ENCODE data around the gene PLEKHG4B. TPM values are rescaled to one million over a fixed set of nuclear protein-coding genes. Genes with fewer than 3 reads are reported as not detected.

The PLEKHG4B gene
- total and polyA plus RNA-seq, 2 of the 4 experiments (the other 2 are of a cell fraction) = 1.1 TPM

GRCh38 chr5:219991-220390 lies 128.0 kb downstream of the PLEKHG4B start:
- Histone ChIP-seq H2BK20ac (ENCODE audit: low read depth, low read length) (no peak overlapping the region), H3K9me1 (ENCODE audit: insufficient read depth, low read length) (peaks cover 15% of the 10 kb centered on the region), H3K4me3 (ENCODE audit: insufficient read depth, low read depth, low read length) (no peak overlapping the region), H4K8ac (ENCODE audit: low read depth in 2 of 2, low read length in 2 of 2) (no peak overlapping the region), H3K27me3 (ENCODE audit: control insufficient read depth, insufficient read depth, low read length) (no peaks in the 10 kb centered on the region), H4K5ac (ENCODE audit: low read depth, low read length) (no peak overlapping the region), H3K23ac (ENCODE audit: low read depth, low read length) (no peak overlapping the region), H3K14ac (replicated peaks; ENCODE audit: low read depth, low read length) (no peak overlapping the region), H2AFZ (replicated peaks; ENCODE audit: low read length, poor library complexity) (no peak overlapping the region), H3K9me3 (ENCODE audit: control insufficient read depth, insufficient read depth, low read length) (no peaks in the 10 kb centered on the region), H3K56ac (ENCODE audit: extremely low read depth, insufficient read depth, low read length) (no peak overlapping the region), H3K36me3 (ENCODE audit: control insufficient read depth, insufficient read depth, low read length) (peaks cover 10% of the 10 kb centered on the region), H2AK9ac (replicated peaks; ENCODE audit: low read depth, low read length, poor library complexity) (no peak overlapping the region), H4K20me1 (ENCODE audit: insufficient read depth, low read length) (peaks cover 56% of the 10 kb centered on the region), H2BK120ac (ENCODE audit: low read depth, low read length) (no peak overlapping the region), H2BK15ac (ENCODE audit: low read depth, low read length) (no peak overlapping the region), H3K4me1 (ENCODE audit: control insufficient read depth, insufficient read depth, low read length) (peaks cover 11% of the 10 kb centered on the region), H4K91ac (ENCODE audit: insufficient read depth, low read depth, low read length) (no peak overlapping the region), H3K9ac (ENCODE audit: low read depth, low read length) (peak overlapping the region; percentile 78; the same call in 1 of the 2 replicates), H3K4me2 (ENCODE audit: low read depth, low read length) (peak overlapping the region; percentile 65; the same call in 1 of the 2 replicates), H2BK5ac (ENCODE audit: low read depth, low read length, poor library complexity, severe bottlenecking) (no peak overlapping the region), H3K79me1 (ENCODE audit: low read depth in 1 of 2, low read length in 2 of 2) (peaks cover 23 to 52% of the 10 kb centered on the region in 2 experiments; a peak in 3 of 4 replicates), H2AK5ac (ENCODE audit: low read depth, low read length) (no peak overlapping the region), H3K27ac (ENCODE audit: insufficient read depth, low read length) (no peak overlapping the region), H3K18ac (ENCODE audit: low read depth, low read length) (no peak overlapping the region), H3K4ac (ENCODE audit: low read depth, low read length) (no peak overlapping the region)
- no peak for DNase-seq
- in situ Hi-C loops (cut with MboI; ENCODE audit: low sequenced_read_pairs) = no loop called here
- no peak for TF ChIP-seq BHLHE40 (IDR thresholded peaks at IDR 0.05; ENCODE audit: low read depth, low read length)
- no peak for TF ChIP-seq MAFK (IDR thresholded peaks at IDR 0.05; ENCODE audit: low read depth, low read length)
- TF ChIP-seq MXI1 (IDR thresholded peaks at IDR 0.05; ENCODE audit: borderline replicate concordance, low read depth, low read length) = no peak
- no peak for TF ChIP-seq FOS (IDR thresholded peaks at IDR 0.05; ENCODE audit: low read depth, low read length)
- no peak for TF ChIP-seq RFX5 (IDR thresholded peaks at IDR 0.05; ENCODE audit: low read depth, low read length)
- no peak for TF ChIP-seq NFE2L2 (IDR thresholded peaks at IDR 0.05; ENCODE audit: low read depth, low read length)
- TF ChIP-seq CEBPB (IDR thresholded peaks at IDR 0.05; ENCODE audit: low read depth, low read length) = no peak
- no peak for TF ChIP-seq SMC3 (IDR thresholded peaks at IDR 0.05; ENCODE audit: low read depth, low read length)
- TF ChIP-seq CHD1 (IDR thresholded peaks at IDR 0.05; ENCODE audit: low read depth, low read length) = no peak
- no peak for TF ChIP-seq USF2 (IDR thresholded peaks at IDR 0.05; ENCODE audit: low read depth, low read length)
- no peak for TF ChIP-seq RCOR1 (IDR thresholded peaks at IDR 0.05; ENCODE audit: insufficient replicate concordance, low read length)
- no peak for TF ChIP-seq ELK1 (IDR thresholded peaks at IDR 0.05; ENCODE audit: borderline replicate concordance, low read depth, low read length)
- no peak for TF ChIP-seq RAD21 (IDR thresholded peaks at IDR 0.05; ENCODE audit: low read length)
- no peak for TF ChIP-seq POLR2A (IDR thresholded peaks at IDR 0.05; ENCODE audit: low read depth, low read length)
- no peak for TF ChIP-seq MAZ (IDR thresholded peaks at IDR 0.05; ENCODE audit: borderline replicate concordance, low read depth, low read length)
- TF ChIP-seq CTCF (conservative IDR thresholded peaks at IDR 0.05; ENCODE audit: low read depth, low read length) = no peak
- no CpG with 5 or more reads among the region's 4 CpGs for WGBS, 2 experiments (ENCODE audit: extremely low coverage in 2 of 2, insufficient read length in 1 of 2)
- CTCF ChIA-PET = interaction anchor here (0.7 kb wide), 1 partner anchor 31 kb away, joined by 5 read pairs; no protein-coding TSS in a partner anchor
- ATAC-seq (ENCODE audit: low read depth) = no peak
- dilution Hi-C loops (cut with HindIII; ENCODE audit: low sequenced_read_pairs, unreplicated experiment) = no loop called here
- no TSS peak for BruUV-seq (replicated peaks)
- POLR2A ChIA-PET (ENCODE audit: unreplicated experiment) = no interaction called here
- intact Hi-C loops (cut with micrococcal nuclease) = no loop called here

Data from IMR-90 (cell line).